Urothelium cell line (cell line): ENCODE measurements around the gene ZNF609.

ENCODE experiments used
- DNase-seq: peaks from one replicate; pipeline ENCODE4 v3.0.0; 2011; ENCODE audit warnings: low spot score, mixed read lengths
- FAIRE-seq: peaks from 2 replicates; lab custom pipeline; 2011; peaks lifted over from hg19 to GRCh38; lab: Jason Lieb, UNC

Gene ZNF609

GRCh38 chr15:64687172-64687571 lies 226.8 kb downstream of the ZNF609 start:
- FAIRE-seq (no peak), DNase-seq (no peak)

GRCh38 chr15:64687688-64688087 lies 227.3 kb downstream of the ZNF609 start:
- DNase-seq: no peak
- FAIRE-seq: no peak

GRCh38 chr15:64688770-64689169 lies 228.4 kb downstream of the ZNF609 start:
- FAIRE-seq (no peak), DNase-seq (no peak)

GRCh38 chr15:64690008-64690407 lies 229.6 kb downstream of the ZNF609 start:
- no peak for FAIRE-seq
- DNase-seq: no peak

- no peak for DNase-seq
- no peak for FAIRE-seq
Observed at GRCh38 chr15:64690578-64691296, 230.4 kb downstream of the ZNF609 start.

GRCh38 chr15:64691896-64692565 lies 231.7 kb downstream of the ZNF609 start:
- FAIRE-seq: no peak
- no peak for DNase-seq

- FAIRE-seq (peak; percentile 40), DNase-seq (no peak)
Observed at GRCh38 chr15:64693134-64693533, 232.8 kb downstream of the ZNF609 start.

- DNase-seq (no peak), FAIRE-seq (no peak)
Observed at GRCh38 chr15:64694816-64695215, 234.4 kb downstream of the ZNF609 start.

GRCh38 chr15:64695561-64695992 lies 235.2 kb downstream of the ZNF609 start:
- no peak for DNase-seq
- no peak for FAIRE-seq

GRCh38 chr15:64696481-64696880 lies 236.1 kb downstream of the ZNF609 start:
- DNase-seq: no peak
- FAIRE-seq: no peak

- FAIRE-seq (no peak), DNase-seq (no peak)
Observed at GRCh38 chr15:64697911-64698369, 237.6 kb downstream of the ZNF609 start.

- FAIRE-seq (no peak), DNase-seq (no peak)
Observed at GRCh38 chr15:64698823-64699222, 238.4 kb downstream of the ZNF609 start.

- no peak for DNase-seq
- no peak for FAIRE-seq
Observed at GRCh38 chr15:64699751-64700388, 239.5 kb downstream of the ZNF609 start.

GRCh38 chr15:64701051-64701450 lies 240.7 kb downstream of the ZNF609 start:
- DNase-seq (no peak), FAIRE-seq (no peak)

- no peak for DNase-seq
- FAIRE-seq: no peak
Observed at GRCh38 chr15:64701482-64702184, 241.3 kb downstream of the ZNF609 start.

- peak; percentile 96 for FAIRE-seq
Observed at GRCh38 chr15:64702816-64703631, 242.6 kb downstream of the ZNF609 start.

GRCh38 chr15:64703632-64703959 lies 243.2 kb downstream of the ZNF609 start:
- DNase-seq (no peak), FAIRE-seq (peak; percentile 30)

More at GRCh38 chr15:64702816-64703631, 242.6 kb downstream of the ZNF609 start:
- peak; percentile 100 for DNase-seq

GRCh38 chr15:64705006-64705405 lies 244.6 kb downstream of the ZNF609 start:
- FAIRE-seq: no peak
- DNase-seq: no peak

GRCh38 chr15:64706011-64706911 lies 245.9 kb downstream of the ZNF609 start:
- no peak for DNase-seq
- FAIRE-seq: no peak
